ENCODE data around the gene CYB5D1. TPM values are rescaled to one million over a fixed set of nuclear protein-coding genes. Genes with fewer than 3 reads are reported as not detected.
"Not testable (repeated sequence)": the region's sequence is repeated elsewhere in the genome, so short reads cannot be mapped to it uniquely, and the experiment has no call there.

The CYB5D1 gene, protein sequence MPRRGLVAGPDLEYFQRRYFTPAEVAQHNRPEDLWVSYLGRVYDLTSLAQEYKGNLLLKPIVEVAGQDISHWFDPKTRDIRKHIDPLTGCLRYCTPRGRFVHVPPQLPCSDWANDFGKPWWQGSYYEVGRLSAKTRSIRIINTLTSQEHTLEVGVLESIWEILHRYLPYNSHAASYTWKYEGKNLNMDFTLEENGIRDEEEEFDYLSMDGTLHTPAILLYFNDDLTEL
- total RNA-seq: 10 to 100 TPM; 12.0 to 18.7 (median 13.7) TPM

DNA sequence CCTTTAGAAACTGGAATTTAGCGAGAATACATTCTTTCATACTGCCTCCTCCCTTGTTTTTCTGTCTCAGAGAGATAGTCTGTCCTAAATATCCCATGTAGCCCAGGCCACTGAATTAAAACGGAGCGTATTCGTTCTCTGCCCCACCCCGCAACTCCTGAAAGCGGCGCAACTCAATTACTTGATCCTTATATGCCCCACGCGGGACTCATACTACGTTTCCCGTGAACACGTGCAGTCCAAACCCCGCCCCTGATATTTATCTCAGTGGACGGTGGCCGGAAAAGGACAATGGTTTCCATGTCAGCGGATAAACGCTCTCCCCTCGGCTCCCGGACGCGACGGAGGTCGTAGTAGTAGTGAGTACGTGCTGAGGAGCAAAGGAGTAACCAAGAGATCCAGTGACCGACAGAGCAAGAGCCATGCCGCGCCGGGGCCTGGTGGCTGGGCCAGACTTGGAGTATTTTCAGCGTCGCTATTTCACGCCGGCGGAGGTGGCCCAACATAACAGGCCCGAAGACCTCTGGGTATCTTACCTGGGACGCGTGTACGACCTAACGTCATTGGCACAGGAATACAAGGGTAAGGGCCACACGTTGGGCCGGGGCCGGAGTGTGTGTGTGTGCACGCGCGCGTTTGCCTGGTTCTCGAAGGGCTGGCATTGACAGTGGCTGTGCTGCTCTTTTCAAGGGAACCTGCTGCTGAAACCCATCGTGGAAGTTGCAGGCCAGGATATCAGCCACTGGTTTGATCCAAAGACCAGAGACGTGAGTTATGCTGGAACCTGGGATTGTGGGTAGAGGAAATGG is at the start of gene CYB5D1:
TSS of gene CYB5D1 (plus strand) at position 291 of the 809 bp plus-strand sequence. CDS start at position 423, 132 bp downstream.
- H3K27me3 ChIP-seq: no peaks in the 10 kb centered on the region
- peak within 1 kb of the TSS; percentile 73 to 96 (median 92) for H3K27ac ChIP-seq
- 1 to 8% methylated on average over 13 to 20 of the region's 48 CpGs for WGBS, 2 donors (ENCODE audit: low coverage in 1 of 2)
- peak within 1 kb of the TSS; percentile 57 to 86 for H3K4me3 ChIP-seq
- H3K9me3 ChIP-seq: no peaks in the 10 kb centered on the region
- peak; percentile 73 for ATAC-seq
- TF ChIP-seq POLR2A (IDR thresholded peaks at IDR 0.05): peak; percentile 11 to 27
- peak in 1 of 4 experiments; percentile 7 for TF ChIP-seq CTCF (IDR thresholded peaks at IDR 0.05)
- TF ChIP-seq POLR2AphosphoS5 (IDR thresholded peaks at IDR 0.05): peak; percentile 90
- no peak for TF ChIP-seq EP300 (IDR thresholded peaks at IDR 0.05)
- peaks cover 0 to 47% of the 10 kb centered on the region in 2 donors for H3K36me3 ChIP-seq
- H3K4me1 ChIP-seq: peaks cover 3 to 57% (median 23%) of the 10 kb centered on the region in 3 donors

- Histone ChIP-seq H3K36me3 (no peaks in the 10 kb centered on the region), H3K4me3 (no peak overlapping the region), H3K4me1 (no peaks in the 10 kb centered on the region), H3K27ac (no peak overlapping the region), H3K27me3 (peaks cover 37% of the 10 kb centered on the region), H3K9me3 (no peaks in the 10 kb centered on the region)
- TF ChIP-seq POLR2AphosphoS5 (IDR thresholded peaks at IDR 0.05) (no peak), POLR2A (IDR thresholded peaks at IDR 0.05) (no peak), CTCF (IDR thresholded peaks at IDR 0.05) (no peak), EP300 (IDR thresholded peaks at IDR 0.05) (no peak)
- no peak for ATAC-seq
- 6 to 72% methylated on average over 2 to 11 of the region's 11 CpGs for WGBS, 2 donors (ENCODE audit: low coverage in 1 of 2)
Observed at GRCh38 chr17:7809086-7809790, 48.6 kb upstream of the CYB5D1 start.

DNA sequence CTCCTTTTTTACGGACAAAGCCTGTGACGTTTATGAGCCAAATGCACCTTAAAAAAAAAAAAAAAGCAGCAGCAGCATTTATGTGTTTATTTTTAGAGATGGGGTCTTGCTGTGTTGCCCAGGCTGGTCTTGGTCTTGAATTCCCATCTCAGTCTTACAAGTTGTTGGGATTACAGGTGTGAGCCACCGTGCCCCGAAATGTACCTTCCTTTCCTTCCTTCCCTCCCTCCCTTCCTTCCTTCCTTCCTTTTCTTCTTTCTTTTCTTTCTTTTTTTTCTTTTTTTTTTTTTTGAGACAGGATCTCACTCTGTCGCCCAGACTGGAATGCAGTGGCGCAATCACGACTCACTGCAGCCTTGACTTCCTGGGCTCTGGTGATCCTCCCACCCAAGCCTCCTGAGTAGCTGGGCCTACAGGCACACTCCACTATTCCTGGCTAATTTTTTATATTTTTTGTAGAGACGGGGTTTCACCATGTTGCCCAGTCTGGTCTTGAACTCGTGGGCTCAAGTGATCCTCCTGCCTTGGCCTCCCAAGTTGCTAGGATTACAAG is 47.9 kb upstream of the CYB5D1 start:
- not testable (repeated sequence) for ATAC-seq, H3K36me3 ChIP-seq, H3K4me3 ChIP-seq, H3K4me1 ChIP-seq, H3K9me3 ChIP-seq, H3K27ac ChIP-seq
- peaks cover 37% of the 10 kb centered on the region for H3K27me3 ChIP-seq
- 72 to 73% methylated on average over 4 to 7 of the region's 9 CpGs for WGBS, 2 donors (ENCODE audit: low coverage in 1 of 2)

DNA sequence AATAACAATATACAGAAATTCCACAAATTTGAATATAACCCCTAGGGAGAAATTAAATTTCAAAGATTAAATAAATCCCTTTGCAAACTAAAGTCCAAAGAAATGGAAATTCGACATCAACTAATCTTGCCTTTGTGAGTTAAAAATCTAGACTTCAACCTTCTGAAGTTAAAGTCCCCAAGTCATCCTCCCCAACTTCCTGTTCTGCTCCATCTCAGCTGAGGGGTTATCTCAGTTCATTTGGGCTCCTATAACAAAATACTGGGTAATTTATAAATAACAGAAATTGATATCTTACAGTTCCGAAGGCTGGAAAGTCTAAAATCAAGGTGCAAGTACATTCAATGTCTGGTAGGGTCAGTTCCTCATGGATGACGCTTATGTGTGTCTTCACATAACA is 46.6 kb upstream of the CYB5D1 start:
- ATAC-seq: no peak
- WGBS, 2 donors (ENCODE audit: low coverage in 1 of 2): 79 to 86% methylated on average over 2 to 3 of the region's 3 CpGs
- TF ChIP-seq POLR2AphosphoS5 (IDR thresholded peaks at IDR 0.05) (no peak), EP300 (IDR thresholded peaks at IDR 0.05) (no peak), POLR2A (IDR thresholded peaks at IDR 0.05) (no peak), CTCF (IDR thresholded peaks at IDR 0.05) (no peak)
- no peaks in the 10 kb centered on the region for H3K4me1 ChIP-seq
- no peaks in the 10 kb centered on the region for H3K9me3 ChIP-seq
- H3K27me3 ChIP-seq: peaks cover 32% of the 10 kb centered on the region
- H3K36me3 ChIP-seq: no peaks in the 10 kb centered on the region
- H3K27ac ChIP-seq: no peak overlapping the region
- H3K4me3 ChIP-seq: no peak overlapping the region

DNA sequence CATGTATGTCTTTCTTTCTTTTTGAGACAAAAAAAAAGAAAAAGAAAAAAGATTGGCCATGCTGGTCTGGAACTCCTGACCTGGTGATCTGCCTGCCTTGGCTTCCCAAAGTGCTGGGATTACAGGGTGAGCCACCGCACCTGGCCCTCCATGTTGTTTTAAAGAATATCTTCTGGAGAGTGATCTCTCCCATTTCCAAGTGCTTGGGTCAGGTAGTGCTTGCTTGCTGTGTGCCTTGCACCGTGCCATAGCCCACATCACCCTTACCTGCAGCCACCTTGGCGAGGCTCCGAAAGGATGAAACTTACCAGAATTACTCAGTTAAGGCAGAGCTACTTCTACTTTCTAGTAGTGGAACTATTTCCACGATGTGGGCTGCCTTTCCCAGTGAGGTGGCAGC is 42.8 kb upstream of the CYB5D1 start:
- Histone ChIP-seq H3K9me3 (no peaks in the 10 kb centered on the region), H3K36me3 (no peaks in the 10 kb centered on the region), H3K4me3 (no peak overlapping the region), H3K27me3 (peaks cover 8% of the 10 kb centered on the region), H3K4me1 (no peaks in the 10 kb centered on the region), H3K27ac (no peak overlapping the region)
- ATAC-seq: no peak
- 90 to 100% methylated on average over 1 to 2 of the region's 5 CpGs for WGBS, 2 donors (ENCODE audit: low coverage in 1 of 2)
- TF ChIP-seq POLR2A (IDR thresholded peaks at IDR 0.05) (no peak), CTCF (IDR thresholded peaks at IDR 0.05) (no peak), POLR2AphosphoS5 (IDR thresholded peaks at IDR 0.05) (no peak), EP300 (IDR thresholded peaks at IDR 0.05) (no peak)

All from gastroesophageal sphincter (tissue), 4 donors.